ENCODE data around the gene MAML3. TPM values are rescaled to one million over a fixed set of nuclear protein-coding genes. Genes with fewer than 3 reads are reported as not detected.

Gene MAML3
- total and polyA plus RNA-seq, 2 experiments from 2014 or later: 1.7 to 6.5 TPM

DNA sequence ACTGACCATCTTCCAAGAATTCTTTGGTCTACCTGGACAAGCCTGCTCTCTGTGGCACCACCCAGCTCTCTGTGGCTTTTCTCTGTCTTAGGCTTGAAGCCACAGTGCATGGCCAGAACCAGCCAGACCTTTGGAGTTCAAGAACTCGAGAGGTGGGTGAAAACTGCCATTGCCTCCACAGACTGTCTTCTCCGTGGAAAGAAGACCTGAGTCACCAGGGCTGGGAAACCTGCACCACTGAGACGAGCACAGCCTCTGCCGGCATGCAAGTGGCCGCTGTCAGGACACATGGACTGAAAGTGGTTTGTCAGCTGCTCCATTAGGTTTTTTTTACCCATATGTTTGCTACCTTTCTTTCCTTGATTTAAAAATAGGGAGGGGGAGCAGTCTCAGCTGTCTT is 413.9 kb downstream of the MAML3 start:
- no peak overlapping the region for H3K27ac ChIP-seq (ENCODE audit: low read depth)
- H3K4me3 Mint-ChIP-seq: no peak overlapping the region
- no peaks in the 10 kb centered on the region for H3K36me3 ChIP-seq (ENCODE audit: insufficient read depth)
- no peak overlapping the region for H3K27ac Mint-ChIP-seq
- no peaks in the 10 kb centered on the region for H3K9me3 Mint-ChIP-seq
- ATAC-seq: no peak
- H3K4me2 ChIP-seq: no peak overlapping the region
- peaks cover 24% of the 10 kb centered on the region for H3K4me1 ChIP-seq (ENCODE audit: insufficient read depth)
- H3K36me3 Mint-ChIP-seq (ENCODE audit: low read depth): no peaks in the 10 kb centered on the region
- TF ChIP-seq CREB1 (CRISPR knock-in tag; IDR thresholded peaks at IDR 0.05; ENCODE audit: low read depth) (no peak), STAT1 (IDR thresholded peaks at IDR 0.05; ENCODE audit: unreplicated experiment) (no peak)
- TF ChIP-seq, protein P1, sequence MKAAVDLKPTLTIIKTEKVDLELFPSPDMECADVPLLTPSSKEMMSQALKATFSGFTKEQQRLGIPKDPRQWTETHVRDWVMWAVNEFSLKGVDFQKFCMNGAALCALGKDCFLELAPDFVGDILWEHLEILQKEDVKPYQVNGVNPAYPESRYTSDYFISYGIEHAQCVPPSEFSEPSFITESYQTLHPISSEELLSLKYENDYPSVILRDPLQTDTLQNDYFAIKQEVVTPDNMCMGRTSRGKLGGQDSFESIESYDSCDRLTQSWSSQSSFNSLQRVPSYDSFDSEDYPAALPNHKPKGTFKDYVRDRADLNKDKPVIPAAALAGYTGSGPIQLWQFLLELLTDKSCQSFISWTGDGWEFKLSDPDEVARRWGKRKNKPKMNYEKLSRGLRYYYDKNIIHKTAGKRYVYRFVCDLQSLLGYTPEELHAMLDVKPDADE (IDR thresholded peaks at IDR 0.05): no peak
- TF ChIP-seq, protein P2, sequence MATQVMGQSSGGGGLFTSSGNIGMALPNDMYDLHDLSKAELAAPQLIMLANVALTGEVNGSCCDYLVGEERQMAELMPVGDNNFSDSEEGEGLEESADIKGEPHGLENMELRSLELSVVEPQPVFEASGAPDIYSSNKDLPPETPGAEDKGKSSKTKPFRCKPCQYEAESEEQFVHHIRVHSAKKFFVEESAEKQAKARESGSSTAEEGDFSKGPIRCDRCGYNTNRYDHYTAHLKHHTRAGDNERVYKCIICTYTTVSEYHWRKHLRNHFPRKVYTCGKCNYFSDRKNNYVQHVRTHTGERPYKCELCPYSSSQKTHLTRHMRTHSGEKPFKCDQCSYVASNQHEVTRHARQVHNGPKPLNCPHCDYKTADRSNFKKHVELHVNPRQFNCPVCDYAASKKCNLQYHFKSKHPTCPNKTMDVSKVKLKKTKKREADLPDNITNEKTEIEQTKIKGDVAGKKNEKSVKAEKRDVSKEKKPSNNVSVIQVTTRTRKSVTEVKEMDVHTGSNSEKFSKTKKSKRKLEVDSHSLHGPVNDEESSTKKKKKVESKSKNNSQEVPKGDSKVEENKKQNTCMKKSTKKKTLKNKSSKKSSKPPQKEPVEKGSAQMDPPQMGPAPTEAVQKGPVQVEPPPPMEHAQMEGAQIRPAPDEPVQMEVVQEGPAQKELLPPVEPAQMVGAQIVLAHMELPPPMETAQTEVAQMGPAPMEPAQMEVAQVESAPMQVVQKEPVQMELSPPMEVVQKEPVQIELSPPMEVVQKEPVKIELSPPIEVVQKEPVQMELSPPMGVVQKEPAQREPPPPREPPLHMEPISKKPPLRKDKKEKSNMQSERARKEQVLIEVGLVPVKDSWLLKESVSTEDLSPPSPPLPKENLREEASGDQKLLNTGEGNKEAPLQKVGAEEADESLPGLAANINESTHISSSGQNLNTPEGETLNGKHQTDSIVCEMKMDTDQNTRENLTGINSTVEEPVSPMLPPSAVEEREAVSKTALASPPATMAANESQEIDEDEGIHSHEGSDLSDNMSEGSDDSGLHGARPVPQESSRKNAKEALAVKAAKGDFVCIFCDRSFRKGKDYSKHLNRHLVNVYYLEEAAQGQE (IDR thresholded peaks at IDR 0.05; ENCODE audit: unreplicated experiment): no peak
- TF ChIP-seq, protein P3, sequence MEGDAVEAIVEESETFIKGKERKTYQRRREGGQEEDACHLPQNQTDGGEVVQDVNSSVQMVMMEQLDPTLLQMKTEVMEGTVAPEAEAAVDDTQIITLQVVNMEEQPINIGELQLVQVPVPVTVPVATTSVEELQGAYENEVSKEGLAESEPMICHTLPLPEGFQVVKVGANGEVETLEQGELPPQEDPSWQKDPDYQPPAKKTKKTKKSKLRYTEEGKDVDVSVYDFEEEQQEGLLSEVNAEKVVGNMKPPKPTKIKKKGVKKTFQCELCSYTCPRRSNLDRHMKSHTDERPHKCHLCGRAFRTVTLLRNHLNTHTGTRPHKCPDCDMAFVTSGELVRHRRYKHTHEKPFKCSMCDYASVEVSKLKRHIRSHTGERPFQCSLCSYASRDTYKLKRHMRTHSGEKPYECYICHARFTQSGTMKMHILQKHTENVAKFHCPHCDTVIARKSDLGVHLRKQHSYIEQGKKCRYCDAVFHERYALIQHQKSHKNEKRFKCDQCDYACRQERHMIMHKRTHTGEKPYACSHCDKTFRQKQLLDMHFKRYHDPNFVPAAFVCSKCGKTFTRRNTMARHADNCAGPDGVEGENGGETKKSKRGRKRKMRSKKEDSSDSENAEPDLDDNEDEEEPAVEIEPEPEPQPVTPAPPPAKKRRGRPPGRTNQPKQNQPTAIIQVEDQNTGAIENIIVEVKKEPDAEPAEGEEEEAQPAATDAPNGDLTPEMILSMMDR (conservative IDR thresholded peaks at IDR 0.05; ENCODE audit: low read depth in 2 of 2): no peak
- H2AFZ ChIP-seq: no peak overlapping the region
- no peak for DNase-seq (ENCODE audit: low spot score)
- H3F3A ChIP-seq (replicated peaks; ENCODE audit: low read depth): no peaks in the 10 kb centered on the region
- no peak overlapping the region for H3K4me3 ChIP-seq
- peaks cover 28% of the 10 kb centered on the region for H3K4me1 Mint-ChIP-seq
- H3K79me2 ChIP-seq (replicated peaks; ENCODE audit: insufficient read depth): no peaks in the 10 kb centered on the region
- no peaks in the 10 kb centered on the region for H3K9me2 ChIP-seq (ENCODE audit: insufficient read depth)
- H3K27me3 Mint-ChIP-seq (ENCODE audit: insufficient read depth, low read depth, poor library complexity): peaks cover 25% of the 10 kb centered on the region
- peaks cover 17% of the 10 kb centered on the region for H3K27me3 ChIP-seq (ENCODE audit: insufficient read depth)
- H4K20me1 ChIP-seq (replicated peaks; ENCODE audit: insufficient read depth): no peaks in the 10 kb centered on the region

DNA sequence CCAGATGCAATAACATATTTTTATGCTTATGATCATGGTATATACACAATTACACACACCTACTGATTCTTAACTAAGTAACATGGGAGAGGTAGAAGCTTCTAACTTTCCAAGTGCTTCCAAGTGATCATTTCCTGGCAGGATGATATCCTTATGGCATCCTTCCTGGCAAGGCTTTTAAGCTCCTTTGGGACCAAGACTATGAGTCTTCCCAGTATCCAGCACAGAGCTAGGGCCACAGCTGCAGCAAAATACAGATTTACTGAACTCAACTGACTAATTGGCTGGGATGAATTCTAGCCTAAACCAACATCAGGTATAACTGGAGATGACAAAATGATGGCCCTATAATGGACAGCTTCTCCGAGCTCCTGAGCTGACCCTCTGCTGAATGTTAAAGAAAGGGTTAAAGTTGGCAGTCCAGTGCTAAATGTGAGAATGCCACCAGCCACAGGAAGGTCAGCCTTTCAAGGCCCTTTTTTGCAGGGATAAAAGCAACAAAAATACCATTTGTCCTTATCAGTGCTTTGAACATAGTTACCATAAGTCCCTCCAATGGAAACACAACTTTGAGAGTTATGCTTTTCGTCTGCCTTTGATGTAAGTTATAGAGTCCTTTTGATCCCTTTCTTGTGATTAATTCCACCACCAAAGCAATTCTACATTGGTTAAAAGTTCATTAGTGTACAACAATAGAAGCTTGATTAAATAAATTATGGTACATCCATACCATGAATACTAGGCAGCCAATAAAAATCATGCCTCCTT is 415.0 kb downstream of the MAML3 start:
- ATAC-seq: no peak
- Mint-ChIP-seq H3K4me1 (peaks cover 33% of the 10 kb centered on the region), H3K27ac (no peak overlapping the region), H3K9me3 (no peaks in the 10 kb centered on the region), H3K4me3 (no peak overlapping the region), H3K27me3 (ENCODE audit: insufficient read depth, low read depth, poor library complexity) (peaks cover 35% of the 10 kb centered on the region), H3K36me3 (ENCODE audit: low read depth) (no peaks in the 10 kb centered on the region)
- H3K4me2 ChIP-seq: no peak overlapping the region
- no peaks in the 10 kb centered on the region for H4K20me1 ChIP-seq (replicated peaks; ENCODE audit: insufficient read depth)
- no peaks in the 10 kb centered on the region for H3F3A ChIP-seq (replicated peaks; ENCODE audit: low read depth)
- H3K9me2 ChIP-seq (ENCODE audit: insufficient read depth): no peaks in the 10 kb centered on the region
- H2AFZ ChIP-seq: no peak overlapping the region
- H3K27ac ChIP-seq (ENCODE audit: low read depth): no peak overlapping the region
- no peak for DNase-seq (ENCODE audit: low spot score)
- H3K27me3 ChIP-seq (ENCODE audit: insufficient read depth): peaks cover 27% of the 10 kb centered on the region
- no peak overlapping the region for H3K4me3 ChIP-seq
- H3K4me1 ChIP-seq (ENCODE audit: insufficient read depth): peaks cover 30% of the 10 kb centered on the region
- no peaks in the 10 kb centered on the region for H3K79me2 ChIP-seq (replicated peaks; ENCODE audit: insufficient read depth)
- no peaks in the 10 kb centered on the region for H3K36me3 ChIP-seq (ENCODE audit: insufficient read depth)
- TF ChIP-seq JUNB (IDR thresholded peaks at IDR 0.05; ENCODE audit: unreplicated experiment) (no peak), ZNF114 (CRISPR knock-in tag; IDR thresholded peaks at IDR 0.05) (no peak), EZH2phosphoT487 (IDR thresholded peaks at IDR 0.05; ENCODE audit: unreplicated experiment) (no peak), ZNF331 (CRISPR knock-in tag; IDR thresholded peaks at IDR 0.05; ENCODE audit: low read depth) (no peak), NANOG (IDR thresholded peaks at IDR 0.05; ENCODE audit: borderline replicate concordance) (no peak), EZH2 (IDR thresholded peaks at IDR 0.05; ENCODE audit: low read depth, unreplicated experiment) (no peak), STAT1 (IDR thresholded peaks at IDR 0.05; ENCODE audit: unreplicated experiment) (no peak)
- TF ChIP-seq, protein P2 (IDR thresholded peaks at IDR 0.05; ENCODE audit: unreplicated experiment): no peak
